Chondrocyte (in vitro differentiated cells): ENCODE results near the gene TSPAN18. TPM values are rescaled to one million over a fixed set of nuclear protein-coding genes. Genes with fewer than 3 reads are reported as not detected.

Source experiments
- DNase-seq: peaks from one replicate; pipeline ENCODE4 v3.0.0; 2021; ENCODE audit warnings: mixed read lengths, low spot score
- H3K27ac Mint-ChIP-seq: one replicate; pipeline ENCODE4 v1.8.0; 2021; ENCODE audit warnings: mild to moderate bottlenecking, moderate library complexity, mixed read lengths; ENCODE audit not compliant: unreplicated experiment
- H3K27me3 Mint-ChIP-seq: 2 replicates; pipeline ENCODE4 v1.8.0; 2021; ENCODE audit warnings: low read depth, mixed read lengths
- H3K36me3 Mint-ChIP-seq: 2 replicates; pipeline ENCODE4 v1.8.0; 2021; ENCODE audit warnings: low read depth, mixed read lengths
- H3K4me1 Mint-ChIP-seq: 2 replicates; pipeline ENCODE4 v1.8.0; 2021; ENCODE audit warnings: low read depth, mild to moderate bottlenecking, mixed read lengths
- H3K4me3 Mint-ChIP-seq: one replicate; pipeline ENCODE4 v1.8.0; 2021; ENCODE audit warnings: mild to moderate bottlenecking, moderate library complexity, mixed read lengths; ENCODE audit not compliant: unreplicated experiment
- H3K9me3 Mint-ChIP-seq: 2 replicates; pipeline ENCODE4 v1.8.0; 2021; ENCODE audit warnings: low read depth, mixed read lengths
- CTCF ChIP-seq: fragments of 200-600 bp; sonication (generic); IDR thresholded peaks from 2 replicates; pipeline ENCODE4 v1.5.0; 2021; ENCODE audit warnings: antibody characterized with exemption, mild to moderate bottlenecking, moderate library complexity
- total RNA-seq: library from RNA; stranded (reverse); gene quantifications from 3 replicates; pipeline ENCODE4 v1.2.1, GENCODE V29; 2021

Gene TSPAN18
- total RNA-seq, 1 donor from 2014 or later, result 4.0 TPM

- Mint-ChIP-seq H3K27ac (no peak overlapping the region), H3K4me3 (no peak overlapping the region), H3K9me3 (no peaks in the 10 kb centered on the region), H3K36me3 (peaks cover 1% of the 10 kb centered on the region), H3K4me1 (peaks cover 8% of the 10 kb centered on the region), H3K27me3 (peaks cover 1% of the 10 kb centered on the region)
- DNase-seq, result peak; percentile 52
- peak; percentile 51 for TF ChIP-seq CTCF
Measured at GRCh38 chr11:44977493-44977984, 250.8 kb downstream of the TSPAN18 start.

GRCh38 chr11:44978274-44978960 is 251.7 kb downstream of the TSPAN18 start:
- Mint-ChIP-seq H3K27ac (no peak overlapping the region), H3K27me3 (no peaks in the 10 kb centered on the region), H3K9me3 (no peaks in the 10 kb centered on the region), H3K4me1 (peaks cover 8% of the 10 kb centered on the region), H3K4me3 (no peak overlapping the region), H3K36me3 (peaks cover 1% of the 10 kb centered on the region)
- TF ChIP-seq CTCF, result no peak
- DNase-seq, result no peak

- H3K27ac Mint-ChIP-seq, result no peak overlapping the region
- DNase-seq, result peak; percentile 42
- H3K4me3 Mint-ChIP-seq, result no peak overlapping the region
- peaks cover 1% of the 10 kb centered on the region for H3K36me3 Mint-ChIP-seq
- no peaks in the 10 kb centered on the region for H3K9me3 Mint-ChIP-seq
- no peak for TF ChIP-seq CTCF
- H3K4me1 Mint-ChIP-seq, result peaks cover 8% of the 10 kb centered on the region
- no peaks in the 10 kb centered on the region for H3K27me3 Mint-ChIP-seq
Measured at GRCh38 chr11:44978961-44979331, 252.2 kb downstream of the TSPAN18 start.

- Mint-ChIP-seq H3K4me3 (no peak overlapping the region), H3K9me3 (no peaks in the 10 kb centered on the region), H3K27ac (no peak overlapping the region), H3K36me3 (peaks cover 1% of the 10 kb centered on the region), H3K4me1 (peaks cover 8% of the 10 kb centered on the region), H3K27me3 (no peaks in the 10 kb centered on the region)
- DNase-seq, result peak; percentile 82
- TF ChIP-seq CTCF, result no peak
Measured at GRCh38 chr11:44979543-44980399, 253.0 kb downstream of the TSPAN18 start.

DNA sequence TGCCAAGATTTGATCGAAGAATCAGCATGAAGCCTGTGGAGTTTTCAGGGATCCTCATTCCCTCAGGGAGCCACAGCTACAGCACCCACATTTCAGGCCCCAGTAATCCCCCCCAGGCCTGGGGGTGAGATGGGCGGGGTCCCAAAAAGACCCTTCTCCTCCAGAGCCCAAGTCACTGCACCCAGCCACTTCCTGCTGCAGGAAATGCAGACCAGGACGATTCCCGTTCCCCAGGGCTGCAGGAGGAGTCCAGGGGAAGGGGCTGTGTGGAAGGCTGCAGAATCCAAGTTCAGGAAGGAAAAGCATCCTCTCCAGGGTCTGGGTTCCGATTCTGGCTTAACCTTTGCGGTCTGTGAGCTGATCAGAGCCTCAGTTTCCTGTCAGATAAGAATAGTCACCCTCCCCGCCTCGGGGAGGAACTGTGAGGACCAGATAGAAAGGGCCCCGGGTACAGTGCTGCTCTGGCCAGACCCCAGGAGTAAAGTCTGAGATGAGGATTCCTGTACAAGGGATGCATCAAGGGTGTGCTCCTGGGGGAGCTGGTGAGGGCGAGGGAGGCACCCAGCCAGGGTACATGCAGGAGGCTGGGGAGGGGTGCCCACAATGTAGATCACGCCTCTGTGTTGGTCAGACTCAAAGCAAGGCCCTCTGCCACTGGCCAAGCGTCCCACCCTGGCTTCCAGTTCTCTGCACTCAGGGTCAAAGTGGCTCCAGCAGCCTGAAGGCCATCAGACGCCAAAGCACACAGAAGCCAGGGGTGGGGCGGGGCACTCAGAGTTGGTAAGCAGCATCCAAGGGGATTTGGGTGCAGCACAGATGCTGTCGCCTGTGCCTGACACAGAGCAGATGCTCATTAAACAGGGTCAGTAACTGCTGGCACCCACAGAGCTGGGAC is 254.0 kb downstream of the TSPAN18 start:
- no peaks in the 10 kb centered on the region for H3K9me3 Mint-ChIP-seq
- H3K27ac Mint-ChIP-seq, result no peak overlapping the region

More for the DNA sequence above, 254.0 kb downstream of the TSPAN18 start:
- H3K27me3 Mint-ChIP-seq, result peaks cover 4% of the 10 kb centered on the region
- peak; percentile 60 for DNase-seq
- peaks cover 8% of the 10 kb centered on the region for H3K4me1 Mint-ChIP-seq
- no peak for TF ChIP-seq CTCF
- peaks cover 1% of the 10 kb centered on the region for H3K36me3 Mint-ChIP-seq
- H3K4me3 Mint-ChIP-seq, result no peak overlapping the region
